Parathyroid adenoma (tissue), 2 donors: ENCODE data around the gene TSPAN5.

Experiments used
- H2AFZ ChIP-seq: fragments of 300-600 bp; sonication (generic); one replicate; pipeline ENCODE4 v1.7.0; 2017; ENCODE audit warnings: antibody characterized with exemption, mild to moderate bottlenecking
- H3K27ac ChIP-seq: fragments of 300-600 bp; sonication (generic); one replicate; pipeline ENCODE4 v1.7.0; 2017
- H3K27me3 ChIP-seq: fragments of 300-600 bp; sonication (generic); one replicate; pipeline ENCODE4 v1.7.0; 2017; ENCODE audit warnings: low read length; ENCODE audit not compliant: control insufficient read depth, insufficient read depth
- H3K36me3 ChIP-seq: fragments of 300-600 bp; sonication (generic); one replicate; pipeline ENCODE4 v1.7.0; 2017; ENCODE audit warnings: low read length; ENCODE audit not compliant: control insufficient read depth, insufficient read depth
- H3K4me1 ChIP-seq: fragments of 300-600 bp; sonication (generic); one replicate; pipeline ENCODE4 v1.7.0; 2017; ENCODE audit warnings: control low read depth
- H3K4me2 ChIP-seq: fragments of 300-600 bp; sonication (generic); one replicate; pipeline ENCODE4 v1.7.0; 2017; ENCODE audit warnings: low read length
- H3K4me3 ChIP-seq: fragments of 300-600 bp; sonication (generic); one replicate; pipeline ENCODE4 v1.7.0; 2017; ENCODE audit warnings: low read depth, low read length
- H3K79me2 ChIP-seq: fragments of 300-600 bp; sonication (generic); one replicate; pipeline ENCODE4 v1.7.0; 2017; ENCODE audit warnings: control low read depth
- H3K9ac ChIP-seq: fragments of 300-600 bp; sonication (generic); one replicate; pipeline ENCODE4 v1.7.0; 2017; ENCODE audit warnings: mild to moderate bottlenecking
- H3K9me3 ChIP-seq: fragments of 300-600 bp; sonication (generic); one replicate; pipeline ENCODE4 v1.7.0; 2017; ENCODE audit warnings: low read length; ENCODE audit not compliant: control insufficient read depth
- CTCF ChIP-seq: fragments of 300-600 bp; sonication (generic); IDR thresholded peaks from one replicate; pipeline ENCODE4 v1.7.0; 2017; ENCODE audit warnings: antibody characterized with exemption, mild to moderate bottlenecking
- donor health status: primary hyperparathyroidism.

The TSPAN5 gene

DNA sequence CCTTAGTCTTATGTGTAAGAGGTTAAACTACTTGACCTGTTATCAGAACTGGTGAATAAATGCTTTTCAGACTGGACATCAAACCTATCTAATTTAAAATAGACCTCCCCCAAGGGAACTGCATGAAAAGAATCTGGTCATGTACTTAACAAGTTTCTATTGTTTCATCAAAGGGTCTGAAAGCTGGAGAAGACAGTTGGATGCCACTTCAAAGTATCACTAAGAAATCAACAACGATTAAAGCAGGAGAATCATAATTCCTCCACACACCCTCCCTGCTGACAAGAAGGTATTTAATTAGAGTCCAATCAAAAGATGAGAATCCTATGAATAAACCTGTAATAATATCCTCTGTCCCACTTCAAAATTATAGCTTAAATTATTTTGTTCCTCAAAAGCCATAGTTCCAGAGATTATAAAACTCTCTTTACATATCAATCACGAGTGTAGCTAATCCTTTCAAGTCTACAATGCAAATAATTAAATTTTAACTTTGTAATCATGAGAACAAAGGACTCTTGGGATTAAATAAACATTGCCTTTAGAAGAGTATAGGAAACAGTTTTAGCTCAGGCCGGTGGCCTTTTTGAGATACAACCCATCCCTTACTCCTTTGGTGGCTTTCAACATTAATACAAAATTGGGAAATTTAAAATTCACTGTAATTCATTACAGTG lies 35.1 kb downstream of the TSPAN5 start:
- H3K27me3 ChIP-seq, result no peaks in the 10 kb centered on the region
- H3K27ac ChIP-seq, result no peak overlapping the region
- H3K9ac ChIP-seq, result no peak overlapping the region
- no peak overlapping the region for H3K4me2 ChIP-seq
- no peaks in the 10 kb centered on the region for H3K36me3 ChIP-seq
- no peak overlapping the region for H3K4me3 ChIP-seq
- H2AFZ ChIP-seq, result no peak overlapping the region
- TF ChIP-seq CTCF, result no peak
- H3K4me1 ChIP-seq, result no peaks in the 10 kb centered on the region
- no peaks in the 10 kb centered on the region for H3K9me3 ChIP-seq
- peaks cover 2% of the 10 kb centered on the region for H3K79me2 ChIP-seq

- Histone ChIP-seq H2AFZ (no peak overlapping the region), H3K27me3 (no peaks in the 10 kb centered on the region), H3K36me3 (no peaks in the 10 kb centered on the region), H3K9me3 (no peaks in the 10 kb centered on the region), H3K27ac (no peak overlapping the region), H3K79me2 (peaks cover 2% of the 10 kb centered on the region), H3K4me2 (no peak overlapping the region), H3K4me1 (no peaks in the 10 kb centered on the region), H3K9ac (no peak overlapping the region), H3K4me3 (no peak overlapping the region)
- TF ChIP-seq CTCF, result no peak
These were observed 38.2 kb downstream of the TSPAN5 start for GRCh38 chr4:98620087-98620784.

- no peak for TF ChIP-seq CTCF
- Histone ChIP-seq H3K27me3 (no peaks in the 10 kb centered on the region), H3K27ac (no peak overlapping the region), H3K4me1 (no peaks in the 10 kb centered on the region), H3K4me3 (no peak overlapping the region), H2AFZ (no peak overlapping the region), H3K4me2 (no peak overlapping the region), H3K36me3 (no peaks in the 10 kb centered on the region), H3K79me2 (peaks cover 2% of the 10 kb centered on the region), H3K9ac (no peak overlapping the region), H3K9me3 (no peaks in the 10 kb centered on the region)
These were observed 39.2 kb downstream of the TSPAN5 start for GRCh38 chr4:98619180-98619579.

DNA sequence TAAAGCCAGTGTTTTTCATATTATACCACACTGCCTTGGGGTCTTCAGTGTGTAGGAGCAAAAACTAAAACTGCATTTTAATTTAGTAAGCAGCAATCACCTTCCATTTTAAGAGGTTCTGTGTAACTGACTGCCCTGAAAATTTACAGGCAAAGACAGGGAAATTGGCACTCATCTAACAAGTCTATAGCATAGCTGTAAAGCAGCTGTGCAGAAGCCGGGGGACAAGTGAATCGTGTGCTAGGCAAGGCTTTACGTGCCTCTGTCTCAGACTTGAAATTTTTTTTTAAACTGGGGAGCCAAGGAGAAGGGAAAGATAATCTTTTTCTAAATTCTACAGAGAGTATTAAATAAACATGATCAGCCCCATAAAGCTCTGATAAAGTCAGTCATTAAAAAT lies 39.7 kb downstream of the TSPAN5 start:
- Histone ChIP-seq H2AFZ (no peak overlapping the region), H3K9ac (no peak overlapping the region), H3K4me3 (no peak overlapping the region), H3K27me3 (no peaks in the 10 kb centered on the region), H3K4me1 (no peaks in the 10 kb centered on the region), H3K79me2 (peaks cover 2% of the 10 kb centered on the region), H3K36me3 (no peaks in the 10 kb centered on the region), H3K27ac (no peak overlapping the region), H3K4me2 (no peak overlapping the region), H3K9me3 (no peaks in the 10 kb centered on the region)
- TF ChIP-seq CTCF, result no peak
